HG03558 (cell line): ENCODE measurements around the gene UGT2A1.
"Not testable (repeated sequence)": the region's sequence is repeated elsewhere in the genome, so short reads cannot be mapped to it uniquely, and the experiment has no call there.

Source experiments
- ATAC-seq: cut with Tn5 transposase; IDR thresholded peaks from one replicate; pipeline ENCODE4 v1.9.1; 2021; ENCODE audit warnings: moderate number of reproducible peaks; ENCODE audit not compliant: unreplicated experiment; ENCODE audit errors: extremely low read depth

UGT2A1 gene

GRCh38 chr4:69653147-69653546 is at the start of gene UGT2A1:
UGT2A1 (minus strand) TSS chr4:69653247; CDS start chr4:69647644, 5,603 bp downstream.
- ATAC-seq, result no peak

DNA sequence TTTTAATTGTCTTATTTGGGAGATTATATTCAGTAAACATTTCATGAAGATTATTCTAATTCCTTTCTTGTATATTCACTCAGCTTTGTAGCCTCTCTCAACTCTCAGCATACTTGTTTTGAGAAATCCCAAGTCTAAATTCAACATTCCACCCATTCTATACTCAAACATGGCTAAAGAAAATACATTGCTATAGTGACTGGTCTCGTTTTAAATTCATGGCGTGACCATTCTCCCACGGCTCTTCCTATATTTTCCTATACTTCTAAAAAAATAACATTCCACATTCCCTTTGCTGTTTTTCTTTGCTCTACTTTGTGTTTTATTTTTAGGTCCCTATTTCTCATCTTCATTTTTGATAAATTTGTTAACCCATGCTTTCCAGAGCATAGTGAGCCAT is 49.2 kb upstream of the UGT2A1 start:
- ATAC-seq, result no peak

GRCh38 chr4:69701696-69702095 is 48.6 kb upstream of the UGT2A1 start:
- no peak for ATAC-seq

- ATAC-seq, result no peak
Measured at GRCh38 chr4:69697536-69698242, 44.6 kb upstream of the UGT2A1 start.

- no peak for ATAC-seq
Measured at GRCh38 chr4:69689599-69689998, 36.6 kb upstream of the UGT2A1 start.

GRCh38 chr4:69684804-69685203 is 31.8 kb upstream of the UGT2A1 start:
- no peak for ATAC-seq

GRCh38 chr4:69668680-69669079 is 15.6 kb upstream of the UGT2A1 start:
- no peak for ATAC-seq

- not testable (repeated sequence) for ATAC-seq
Measured at GRCh38 chr4:69664009-69664408, 11.0 kb upstream of the UGT2A1 start.

DNA sequence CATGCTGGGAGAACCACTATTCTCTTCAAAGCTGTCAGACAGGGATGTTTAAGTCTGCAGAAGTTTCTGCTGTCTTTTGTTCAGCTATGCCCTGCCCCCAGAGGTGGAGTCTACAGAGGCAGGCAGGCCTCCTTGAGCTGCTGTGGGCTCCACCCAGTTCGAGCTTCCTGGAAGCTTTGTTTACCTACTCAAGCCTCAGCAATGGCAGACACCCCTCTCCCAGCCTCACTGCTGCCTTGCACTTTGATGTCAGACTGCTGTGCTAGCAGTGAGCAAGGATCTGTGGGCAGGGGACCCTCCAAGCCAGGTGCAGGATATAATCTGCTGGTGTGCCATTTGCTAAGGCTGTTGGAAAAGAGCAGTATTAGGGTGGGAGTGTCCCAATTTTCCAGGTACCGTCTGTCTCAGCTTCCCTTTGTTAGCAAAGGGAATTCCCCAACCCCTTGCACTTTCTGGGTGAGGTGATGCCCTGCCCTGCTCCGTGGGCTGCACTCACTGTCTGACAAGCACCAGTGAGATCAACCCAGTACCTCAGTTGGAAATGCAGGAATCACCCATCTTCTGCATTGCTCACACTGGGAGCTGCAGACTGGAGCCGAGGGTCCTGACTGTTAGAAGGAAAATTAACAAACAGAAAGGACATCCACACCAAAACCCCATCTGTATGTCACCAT is 8.2 kb upstream of the UGT2A1 start:
- ATAC-seq, result not testable (repeated sequence)

- no peak for ATAC-seq
Measured at GRCh38 chr4:69658133-69658532, 5.1 kb upstream of the UGT2A1 start.

- no peak for ATAC-seq
Measured at GRCh38 chr4:69656653-69657158, 3.7 kb upstream of the UGT2A1 start.

DNA sequence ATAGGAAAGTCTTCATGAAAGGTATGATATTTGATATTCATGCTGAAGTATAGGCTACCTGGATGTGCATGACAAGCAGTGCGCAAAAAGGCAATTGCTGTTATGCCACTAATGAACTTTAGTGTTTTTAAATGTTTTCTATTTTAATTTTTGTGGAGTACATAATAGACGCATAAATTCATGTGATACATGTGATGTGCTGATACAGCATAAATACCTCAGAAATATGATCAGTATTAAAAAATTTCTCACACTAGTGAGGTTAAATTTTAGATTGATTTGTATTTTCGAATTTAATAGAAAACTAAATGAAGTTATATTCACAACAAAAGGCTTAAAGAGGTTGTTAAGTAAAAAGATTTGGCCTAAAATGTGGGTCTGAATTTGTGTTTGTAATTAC is 2.2 kb downstream of the UGT2A1 start:
- ATAC-seq, result no peak

DNA sequence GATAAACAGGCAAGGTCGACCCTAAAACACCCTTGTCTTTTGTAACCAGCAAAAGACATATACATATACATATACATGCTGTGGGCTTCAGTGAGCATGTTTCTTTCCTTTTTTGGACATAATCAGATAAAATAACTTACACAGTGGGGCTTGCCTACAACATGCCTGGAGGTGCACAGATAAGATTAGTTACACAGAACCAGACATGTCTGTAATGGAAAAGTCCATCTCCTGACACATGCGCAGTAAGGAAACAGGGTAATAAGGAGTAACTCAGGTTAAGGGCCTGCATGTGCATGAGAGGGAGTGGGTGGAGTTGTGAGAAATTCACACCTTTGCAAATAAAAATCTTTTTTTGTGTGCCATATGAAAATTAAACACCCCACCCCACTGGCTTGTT is 3.4 kb downstream of the UGT2A1 start:
- ATAC-seq, result no peak

DNA sequence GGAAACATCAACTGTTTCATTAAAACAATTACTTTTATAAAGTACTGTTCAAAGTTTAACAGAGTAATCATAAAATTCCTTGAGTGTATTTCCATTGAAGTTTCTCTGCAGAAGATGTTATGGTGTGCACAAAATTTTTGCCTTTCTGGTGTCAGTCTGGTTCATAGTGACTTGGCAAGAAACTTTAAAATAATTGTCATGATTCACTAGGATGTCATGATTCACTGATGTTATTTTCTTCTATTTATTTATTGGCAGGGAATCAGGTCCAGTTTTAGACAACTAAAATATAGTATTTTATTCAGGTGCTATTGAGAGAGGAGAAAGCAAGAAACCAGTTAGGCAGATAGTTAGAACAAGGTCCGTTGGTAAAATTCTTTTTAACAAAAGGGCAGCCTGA is 3.8 kb downstream of the UGT2A1 start:
- no peak for ATAC-seq

GRCh38 chr4:69642961-69643360 is 10.1 kb downstream of the UGT2A1 start:
- no peak for ATAC-seq

GRCh38 chr4:69640289-69640688 is 12.8 kb downstream of the UGT2A1 start:
- ATAC-seq, result no peak

DNA sequence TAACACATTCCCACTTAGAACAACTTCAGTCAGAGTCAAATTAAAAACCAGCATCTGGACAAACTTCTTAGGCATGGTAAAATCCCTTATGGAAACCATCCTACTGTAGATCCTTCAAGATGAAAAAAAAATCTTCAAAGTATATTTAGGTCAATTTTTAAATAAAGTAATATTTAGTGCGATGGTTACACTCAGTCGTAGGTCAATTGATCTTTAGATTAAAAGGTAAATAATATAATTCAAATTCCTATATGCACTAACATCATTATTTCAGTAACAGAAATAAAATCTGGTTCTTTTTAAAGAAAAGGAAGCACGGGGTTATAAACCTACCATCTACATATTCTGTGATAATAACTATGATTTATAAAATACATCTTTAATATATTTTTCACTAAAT is 13.5 kb downstream of the UGT2A1 start, which contains the start of gene UGT2A2:
Gene UGT2A2, minus strand, starts transcription at position 101 of the 400 bp plus-strand sequence. Its CDS starts 2 bp downstream, at position 99.
- no peak for ATAC-seq

DNA sequence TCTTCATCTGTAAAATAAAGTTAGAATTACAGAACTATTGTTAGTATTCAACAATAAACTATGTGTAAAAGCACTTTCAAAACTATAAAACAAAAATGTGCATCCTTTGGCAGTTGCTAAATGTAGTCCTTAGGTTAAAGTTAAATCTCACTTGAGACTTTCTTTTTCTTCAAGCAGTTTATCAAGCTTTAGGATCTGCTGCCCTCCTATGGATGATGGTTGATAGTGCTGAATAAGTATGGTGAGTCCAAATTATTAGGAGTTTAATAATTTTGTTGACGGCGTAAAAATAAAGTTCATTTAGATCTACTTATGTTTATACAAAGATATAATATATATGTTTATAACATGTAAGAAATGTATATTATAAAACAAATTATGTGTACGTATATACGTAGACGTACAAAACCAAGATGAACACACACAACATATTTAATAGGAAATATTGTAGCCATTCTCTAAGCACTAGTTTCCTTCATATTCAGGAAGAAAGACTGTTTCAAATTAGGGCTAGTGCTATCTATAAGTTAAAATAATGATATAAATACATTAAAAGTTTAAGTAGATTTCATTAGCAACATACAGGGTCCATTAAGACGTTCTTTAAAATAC is 35.9 kb downstream of the UGT2A1 start:
- no peak for ATAC-seq

DNA sequence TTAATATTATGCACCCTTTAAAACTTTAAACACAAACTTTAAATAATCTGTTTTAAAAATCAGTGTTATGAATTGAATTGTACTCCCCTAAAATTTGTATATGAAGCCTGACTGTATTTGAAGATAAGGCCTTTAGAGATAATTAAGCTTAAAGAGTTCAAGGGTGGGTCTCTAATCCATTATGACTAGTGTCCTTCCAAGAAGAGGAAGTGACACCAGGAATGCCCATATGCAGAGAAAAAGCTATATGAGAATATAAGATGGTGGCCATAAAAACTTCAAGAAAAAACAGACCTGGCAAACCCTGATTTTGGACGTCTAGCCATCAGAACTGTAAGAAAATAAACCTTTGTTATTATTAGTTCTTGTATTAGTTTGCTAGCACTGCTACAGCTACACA is 42.6 kb downstream of the UGT2A1 start:
- ATAC-seq, result no peak

- no peak for ATAC-seq
Measured at GRCh38 chr4:69601065-69601464, 52.0 kb downstream of the UGT2A1 start.

DNA sequence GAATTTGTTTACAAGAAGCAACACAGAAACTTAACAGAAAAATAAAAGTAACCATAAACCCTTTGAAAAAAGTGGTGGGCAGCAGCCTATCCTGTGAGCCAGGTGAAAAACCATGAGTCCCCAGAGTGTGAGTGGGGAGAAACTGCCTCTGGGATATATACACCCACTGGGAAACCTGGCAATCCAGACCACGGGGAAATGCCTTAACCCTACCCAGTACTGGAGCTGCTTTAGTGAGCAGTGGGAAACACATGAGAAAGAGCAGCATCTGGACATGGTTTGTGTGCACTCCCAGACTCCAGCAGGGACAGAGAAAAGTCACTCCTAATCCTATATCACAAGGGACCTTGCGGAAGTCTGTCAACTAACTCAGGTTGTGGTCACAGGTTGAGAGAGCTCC is 53.0 kb downstream of the UGT2A1 start:
- no peak for ATAC-seq
